Neural cell (in vitro differentiated cells): ENCODE results near the gene ZMAT2. TPM values are rescaled to one million over a fixed set of nuclear protein-coding genes. Genes with fewer than 3 reads are reported as not detected.

Experiments used
- H2AFZ ChIP-seq: fragments of 200-600, 300-800 bp; sonication (generic), shearing (Covaris generic); 2 replicates; pipeline ENCODE4 v1.6.0; 2014; ENCODE audit warnings: low read depth, mild to moderate bottlenecking, antibody characterized with exemption, low read length, moderate library complexity
- H3F3A ChIP-seq: fragments of 200-600 bp; shearing (Covaris generic); 2 replicates; pipeline ENCODE4 v1.6.1; 2016; ENCODE audit warnings: mild to moderate bottlenecking, moderate library complexity, mixed read lengths, antibody characterized with exemption, low read length; ENCODE audit not compliant: insufficient read depth, poor library complexity, severe bottlenecking
- H3K27ac ChIP-seq: fragments of 200-600, 300-800 bp; sonication (generic), shearing (Covaris generic); 2 replicates; pipeline ENCODE4 v1.5.1; 2014; ENCODE audit warnings: mild to moderate bottlenecking, low read length, moderate library complexity
- H3K27me3 ChIP-seq: fragments of 300-800, 200-600 bp; sonication (generic), shearing (Covaris generic); 2 replicates; pipeline ENCODE4 v1.6.0; 2014; ENCODE audit warnings: mild to moderate bottlenecking, low read depth, low read length, moderate library complexity; ENCODE audit not compliant: insufficient read depth
- H3K36me3 ChIP-seq: fragments of 300-800, 200-600 bp; sonication (generic), shearing (Covaris generic); 2 replicates; pipeline ENCODE4 v1.5.1; 2014; ENCODE audit warnings: mild to moderate bottlenecking, antibody characterized with exemption, low read length, moderate library complexity; ENCODE audit not compliant: insufficient read depth
- H3K4me2 ChIP-seq: fragments of 300-800, 200-600 bp; sonication (generic), shearing (Covaris generic); 2 replicates; pipeline ENCODE4 v1.6.0; 2014; ENCODE audit warnings: mild to moderate bottlenecking, low read length
- H3K4me3 ChIP-seq: fragments of 300-800, 200-600 bp; sonication (generic), shearing (Covaris generic); 2 replicates; pipeline ENCODE4 v1.5.1; 2014; ENCODE audit warnings: mild to moderate bottlenecking, low read length, moderate library complexity
- H3K79me2 ChIP-seq: fragments of 200-600 bp; shearing (Covaris generic); replicated peaks from 2 replicates; pipeline ENCODE4 v1.6.0; 2014; ENCODE audit warnings: mild to moderate bottlenecking, low read length, moderate library complexity; ENCODE audit not compliant: insufficient read depth
- H3K9ac ChIP-seq: fragments of 300-800, 200-600 bp; sonication (generic), shearing (Covaris generic); 2 replicates; pipeline ENCODE4 v1.6.1; 2016; ENCODE audit warnings: mild to moderate bottlenecking, low read length, mixed read lengths
- H3K9me2 ChIP-seq: fragments of 200-600 bp; shearing (Covaris generic); 2 replicates; pipeline ENCODE4 v1.6.1; 2016; ENCODE audit warnings: mild to moderate bottlenecking, low read length, mixed read lengths; ENCODE audit not compliant: insufficient read depth
- H3K9me3 ChIP-seq: fragments of 200-600, 300-800 bp; sonication (generic), shearing (Covaris generic); 2 replicates; pipeline ENCODE4 v1.6.1; 2016; ENCODE audit warnings: mild to moderate bottlenecking, mixed run types, low read length, moderate library complexity, mixed read lengths
- H4K20me1 ChIP-seq: fragments of 200-600 bp; shearing (Covaris generic); 2 replicates; pipeline ENCODE4 v1.6.1; 2016; ENCODE audit warnings: mild to moderate bottlenecking, mixed run types; ENCODE audit not compliant: insufficient read depth
- EP300 ChIP-seq: fragments of 450-650 bp; conservative IDR thresholded peaks from 2 replicates; pipeline ENCODE4 v1.6.1; 2014; ENCODE audit warnings: antibody characterized with exemption, mild to moderate bottlenecking, moderate library complexity; ENCODE audit not compliant: poor library complexity, severe bottlenecking
- EZH2 ChIP-seq: fragments of 200-600, 300-800 bp; shearing (Covaris generic), sonication (generic); IDR thresholded peaks from 2 replicates; pipeline ENCODE4 v1.6.1; 2014; ENCODE audit warnings: antibody characterized with exemption, low read length, borderline replicate concordance, mild to moderate bottlenecking; ENCODE audit not compliant: insufficient read depth, poor library complexity, severe bottlenecking
- MXI1 ChIP-seq: fragments of 450-650 bp; conservative IDR thresholded peaks from 2 replicates; pipeline ENCODE4 v1.6.1; 2014; ENCODE audit warnings: antibody characterized with exemption, mild to moderate bottlenecking; ENCODE audit not compliant: poor library complexity, severe bottlenecking
- POLR2AphosphoS5 ChIP-seq: IDR thresholded peaks from 2 replicates; pipeline ENCODE4 v1.6.1; 2012
- RAD21 ChIP-seq: fragments of 450-650 bp; conservative IDR thresholded peaks from 2 replicates; pipeline ENCODE4 v1.6.1; 2014; ENCODE audit warnings: antibody characterized with exemption, mild to moderate bottlenecking, moderate library complexity
- SMC3 ChIP-seq: fragments of 450-650 bp; conservative IDR thresholded peaks from 2 replicates; pipeline ENCODE4 v1.6.1; 2014; ENCODE audit warnings: antibody characterized with exemption, mild to moderate bottlenecking, moderate library complexity; ENCODE audit not compliant: poor library complexity
- TAF1 ChIP-seq: IDR thresholded peaks from 2 replicates; pipeline ENCODE4 v1.6.1; 2012; ENCODE audit warnings: low read depth
- polyA plus RNA-seq: library from polyadenylated mRNA; depleted of rRNA; stranded (reverse); fragments of >200 nt; gene quantifications from 2 replicates; pipeline ENCODE4 v1.2.3, GENCODE V29; 2014
- TF ChIP-seq, protein P1 (sequence below): fragments of 450-650 bp; IDR thresholded peaks from 2 replicates; pipeline ENCODE4 v1.5.1; 2014; ENCODE audit warnings: antibody characterized with exemption, mild to moderate bottlenecking, moderate library complexity; ENCODE audit not compliant: poor library complexity, severe bottlenecking
- TF ChIP-seq, protein P2 (sequence below): IDR thresholded peaks from 2 replicates; pipeline ENCODE4 v1.6.1; 2012; ENCODE audit warnings: borderline replicate concordance

ZMAT2 gene
- polyA plus RNA-seq, 1 donor from 2014 or later, result 170 TPM

DNA sequence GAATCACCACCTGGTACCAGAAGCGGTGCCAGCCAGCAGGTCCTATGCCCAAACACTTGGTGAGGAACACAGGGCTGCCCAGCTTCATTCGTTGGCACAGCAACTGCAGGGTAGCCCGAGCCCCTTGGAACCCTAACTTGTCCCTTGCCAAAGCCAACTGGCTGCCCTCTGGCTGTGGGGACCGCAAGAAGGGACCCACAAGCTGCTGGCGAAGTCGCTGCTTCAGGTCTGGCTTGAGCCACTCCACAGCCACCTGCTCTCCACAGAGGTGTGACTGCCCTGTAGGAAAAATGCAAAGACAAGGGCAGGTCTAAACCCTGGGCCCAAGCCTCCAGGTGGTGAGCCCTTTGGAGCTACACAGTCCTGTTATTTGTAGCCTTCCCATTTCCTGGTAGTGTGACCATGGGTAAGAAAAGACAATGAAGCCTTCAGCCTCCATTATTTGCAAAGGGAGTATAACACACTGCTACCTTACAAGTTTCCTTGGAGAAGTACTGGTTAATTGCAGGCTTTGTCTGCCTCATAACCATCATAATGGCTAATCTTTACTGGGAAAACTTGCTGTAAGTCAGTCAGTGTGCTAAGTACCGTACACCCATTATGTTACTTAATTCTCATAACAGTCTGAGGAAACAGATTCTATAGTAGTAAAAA lies 28.6 kb upstream of the ZMAT2 start:
- H3K27me3 ChIP-seq, result no peaks in the 10 kb centered on the region
- no peaks in the 10 kb centered on the region for H3K79me2 ChIP-seq
- no peak overlapping the region for H3K4me2 ChIP-seq
- H3K9ac ChIP-seq, result no peak overlapping the region
- H2AFZ ChIP-seq, result no peak overlapping the region
- no peaks in the 10 kb centered on the region for H3K9me3 ChIP-seq
- no peaks in the 10 kb centered on the region for H3F3A ChIP-seq
- no peak overlapping the region for H3K4me3 ChIP-seq
- TF ChIP-seq RAD21 (no peak), MXI1 (no peak), POLR2AphosphoS5 (no peak), SMC3 (no peak), TAF1 (no peak), EP300 (no peak), EZH2 (no peak)
- TF ChIP-seq, protein P1, sequence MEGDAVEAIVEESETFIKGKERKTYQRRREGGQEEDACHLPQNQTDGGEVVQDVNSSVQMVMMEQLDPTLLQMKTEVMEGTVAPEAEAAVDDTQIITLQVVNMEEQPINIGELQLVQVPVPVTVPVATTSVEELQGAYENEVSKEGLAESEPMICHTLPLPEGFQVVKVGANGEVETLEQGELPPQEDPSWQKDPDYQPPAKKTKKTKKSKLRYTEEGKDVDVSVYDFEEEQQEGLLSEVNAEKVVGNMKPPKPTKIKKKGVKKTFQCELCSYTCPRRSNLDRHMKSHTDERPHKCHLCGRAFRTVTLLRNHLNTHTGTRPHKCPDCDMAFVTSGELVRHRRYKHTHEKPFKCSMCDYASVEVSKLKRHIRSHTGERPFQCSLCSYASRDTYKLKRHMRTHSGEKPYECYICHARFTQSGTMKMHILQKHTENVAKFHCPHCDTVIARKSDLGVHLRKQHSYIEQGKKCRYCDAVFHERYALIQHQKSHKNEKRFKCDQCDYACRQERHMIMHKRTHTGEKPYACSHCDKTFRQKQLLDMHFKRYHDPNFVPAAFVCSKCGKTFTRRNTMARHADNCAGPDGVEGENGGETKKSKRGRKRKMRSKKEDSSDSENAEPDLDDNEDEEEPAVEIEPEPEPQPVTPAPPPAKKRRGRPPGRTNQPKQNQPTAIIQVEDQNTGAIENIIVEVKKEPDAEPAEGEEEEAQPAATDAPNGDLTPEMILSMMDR, result no peak
- TF ChIP-seq, protein P2, sequence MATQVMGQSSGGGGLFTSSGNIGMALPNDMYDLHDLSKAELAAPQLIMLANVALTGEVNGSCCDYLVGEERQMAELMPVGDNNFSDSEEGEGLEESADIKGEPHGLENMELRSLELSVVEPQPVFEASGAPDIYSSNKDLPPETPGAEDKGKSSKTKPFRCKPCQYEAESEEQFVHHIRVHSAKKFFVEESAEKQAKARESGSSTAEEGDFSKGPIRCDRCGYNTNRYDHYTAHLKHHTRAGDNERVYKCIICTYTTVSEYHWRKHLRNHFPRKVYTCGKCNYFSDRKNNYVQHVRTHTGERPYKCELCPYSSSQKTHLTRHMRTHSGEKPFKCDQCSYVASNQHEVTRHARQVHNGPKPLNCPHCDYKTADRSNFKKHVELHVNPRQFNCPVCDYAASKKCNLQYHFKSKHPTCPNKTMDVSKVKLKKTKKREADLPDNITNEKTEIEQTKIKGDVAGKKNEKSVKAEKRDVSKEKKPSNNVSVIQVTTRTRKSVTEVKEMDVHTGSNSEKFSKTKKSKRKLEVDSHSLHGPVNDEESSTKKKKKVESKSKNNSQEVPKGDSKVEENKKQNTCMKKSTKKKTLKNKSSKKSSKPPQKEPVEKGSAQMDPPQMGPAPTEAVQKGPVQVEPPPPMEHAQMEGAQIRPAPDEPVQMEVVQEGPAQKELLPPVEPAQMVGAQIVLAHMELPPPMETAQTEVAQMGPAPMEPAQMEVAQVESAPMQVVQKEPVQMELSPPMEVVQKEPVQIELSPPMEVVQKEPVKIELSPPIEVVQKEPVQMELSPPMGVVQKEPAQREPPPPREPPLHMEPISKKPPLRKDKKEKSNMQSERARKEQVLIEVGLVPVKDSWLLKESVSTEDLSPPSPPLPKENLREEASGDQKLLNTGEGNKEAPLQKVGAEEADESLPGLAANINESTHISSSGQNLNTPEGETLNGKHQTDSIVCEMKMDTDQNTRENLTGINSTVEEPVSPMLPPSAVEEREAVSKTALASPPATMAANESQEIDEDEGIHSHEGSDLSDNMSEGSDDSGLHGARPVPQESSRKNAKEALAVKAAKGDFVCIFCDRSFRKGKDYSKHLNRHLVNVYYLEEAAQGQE, result no peak
- H3K36me3 ChIP-seq, result peaks cover 15% of the 10 kb centered on the region
- H3K27ac ChIP-seq, result no peak overlapping the region
- no peaks in the 10 kb centered on the region for H4K20me1 ChIP-seq
- no peaks in the 10 kb centered on the region for H3K9me2 ChIP-seq

- Histone ChIP-seq H3F3A (no peaks in the 10 kb centered on the region), H3K9ac (no peak overlapping the region), H3K9me3 (no peaks in the 10 kb centered on the region), H3K27ac (no peak overlapping the region), H4K20me1 (no peaks in the 10 kb centered on the region), H2AFZ (no peak overlapping the region), H3K79me2 (no peaks in the 10 kb centered on the region), H3K9me2 (no peaks in the 10 kb centered on the region), H3K4me3 (no peak overlapping the region), H3K36me3 (peaks cover 20% of the 10 kb centered on the region), H3K27me3 (no peaks in the 10 kb centered on the region), H3K4me2 (no peak overlapping the region)
- TF ChIP-seq EZH2 (no peak), MXI1 (no peak), POLR2AphosphoS5 (no peak), TAF1 (no peak), EP300 (no peak), SMC3 (no peak), RAD21 (no peak)
- TF ChIP-seq, protein P1, result no peak
- TF ChIP-seq, protein P2, result no peak
Measured at GRCh38 chr5:140672455-140673186, 27.6 kb upstream of the ZMAT2 start.
